Glutamatergic neuron (in vitro differentiated cells): ENCODE results near the gene HOXD12. TPM values are rescaled to one million over a fixed set of nuclear protein-coding genes. Genes with fewer than 3 reads are reported as not detected.

Experiments used
- DNase-seq: peaks from one replicate; pipeline ENCODE4 v3.0.0; 2022
- H3K27ac Mint-ChIP-seq: one replicate; pipeline ENCODE4 v1.8.0; 2020; ENCODE audit warnings: mild to moderate bottlenecking, mixed read lengths, inconsistent platforms; ENCODE audit not compliant: unreplicated experiment
- H3K27me3 Mint-ChIP-seq: one replicate; pipeline ENCODE4 v1.8.0; 2020; ENCODE audit warnings: mild to moderate bottlenecking, moderate library complexity, mixed read lengths, inconsistent platforms; ENCODE audit not compliant: unreplicated experiment
- H3K36me3 Mint-ChIP-seq: one replicate; pipeline ENCODE4 v1.8.0; 2020; ENCODE audit warnings: mild to moderate bottlenecking, mixed read lengths, inconsistent platforms; ENCODE audit not compliant: unreplicated experiment
- H3K4me1 Mint-ChIP-seq: one replicate; pipeline ENCODE4 v1.8.0; 2020; ENCODE audit warnings: mild to moderate bottlenecking, low read depth, mixed read lengths, inconsistent platforms; ENCODE audit not compliant: unreplicated experiment
- H3K4me3 Mint-ChIP-seq: one replicate; pipeline ENCODE4 v1.8.0; 2020; ENCODE audit warnings: mild to moderate bottlenecking, mixed read lengths, inconsistent platforms; ENCODE audit not compliant: unreplicated experiment
- H3K9me3 Mint-ChIP-seq: one replicate; pipeline ENCODE4 v1.8.0; 2020; ENCODE audit warnings: mild to moderate bottlenecking, moderate library complexity, mixed read lengths, inconsistent platforms; ENCODE audit not compliant: unreplicated experiment
- total RNA-seq: library from RNA; stranded (reverse); fragmentation: NEBNext Ultra II Directional; extraction: Animal tissue kit (Norgen Biotek cat#: 25700); gene quantifications from one replicate; pipeline ENCODE4 v1.2.1, GENCODE V29; 2021; ENCODE audit not compliant: unreplicated experiment
- TF ChIP-seq, protein P1 (sequence below): fragments of 200-600 bp; sonication (generic); IDR thresholded peaks from one replicate; pipeline ENCODE4 v1.5.0; 2021; ENCODE audit not compliant: partially characterized antibody, unreplicated experiment

The HOXD12 gene
- total RNA-seq, 1 donor from 2014 or later: not detected

DNA sequence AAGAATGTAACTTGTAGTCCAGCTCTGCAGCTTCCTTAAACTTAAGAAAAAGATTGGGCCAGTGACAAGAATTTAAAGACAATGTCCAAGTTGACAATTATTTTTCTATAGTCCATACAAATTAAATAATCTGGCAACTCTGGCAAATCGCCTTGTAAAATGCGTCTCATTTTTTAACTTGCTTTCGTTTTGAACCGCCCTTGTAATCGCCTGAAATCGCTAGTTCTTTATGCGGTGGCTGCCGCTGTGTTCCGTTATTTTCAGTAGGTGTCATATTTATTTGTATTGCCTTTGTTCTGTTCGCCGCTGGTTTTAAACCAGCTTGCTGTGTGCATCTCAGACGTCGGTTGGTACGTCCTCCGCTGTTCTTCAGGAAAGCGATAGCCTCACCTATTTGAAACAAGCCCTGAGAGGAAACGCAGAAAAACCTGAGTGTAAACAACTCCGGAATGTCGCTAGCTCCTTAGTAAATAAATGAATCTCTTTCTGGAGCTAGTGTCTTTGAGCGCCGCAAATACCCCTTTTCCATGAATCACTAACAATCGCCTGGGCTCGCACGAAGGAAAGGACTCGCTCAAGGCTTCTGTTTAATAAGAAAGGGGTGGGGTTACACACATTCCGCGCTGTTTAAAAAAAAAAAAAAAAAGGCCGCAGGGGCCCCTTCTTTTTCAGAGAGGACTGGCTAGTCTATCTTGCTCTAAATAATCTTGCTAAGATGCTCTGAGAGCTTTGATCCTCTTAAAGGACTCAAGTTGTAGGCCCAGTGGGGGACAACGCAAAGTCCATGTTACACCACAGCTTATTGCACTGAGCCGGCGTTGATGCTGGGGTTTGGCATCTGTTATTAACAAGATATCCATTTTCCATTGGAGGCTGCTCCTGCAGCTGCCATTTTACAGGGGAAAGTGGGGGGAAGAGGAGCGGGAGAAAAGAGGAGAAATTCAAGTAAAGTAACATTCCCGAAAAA is 32.9 kb downstream of the HOXD12 start:
- peaks cover 7% of the 10 kb centered on the region for H3K4me1 Mint-ChIP-seq

DNA sequence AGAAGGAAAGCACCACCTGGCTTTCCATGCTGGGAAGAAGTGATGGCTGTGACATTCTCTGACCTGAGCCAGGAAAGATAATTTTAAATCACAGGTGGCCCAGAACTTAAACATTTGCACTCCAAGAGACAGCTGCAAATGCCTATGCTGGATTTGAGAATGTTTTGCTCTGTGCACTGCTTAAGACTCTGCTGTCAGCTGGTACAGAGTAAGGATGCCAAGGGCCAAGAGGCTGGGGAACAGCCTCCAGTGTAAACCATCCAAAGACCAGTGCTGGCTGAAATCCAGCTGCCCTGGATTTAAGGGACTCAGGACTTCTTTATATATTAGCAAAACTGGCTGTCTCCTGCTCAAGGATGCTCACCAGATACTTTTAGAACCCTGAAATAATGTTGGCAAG is 33.8 kb downstream of the HOXD12 start:
- Mint-ChIP-seq H3K27ac (no peak overlapping the region), H3K4me3 (no peak overlapping the region), H3K36me3 (peaks cover 3% of the 10 kb centered on the region), H3K4me1 (peaks cover 2% of the 10 kb centered on the region), H3K27me3 (peaks cover 62% of the 10 kb centered on the region), H3K9me3 (peaks cover 28% of the 10 kb centered on the region)
- DNase-seq: no peak
- TF ChIP-seq, protein P1, sequence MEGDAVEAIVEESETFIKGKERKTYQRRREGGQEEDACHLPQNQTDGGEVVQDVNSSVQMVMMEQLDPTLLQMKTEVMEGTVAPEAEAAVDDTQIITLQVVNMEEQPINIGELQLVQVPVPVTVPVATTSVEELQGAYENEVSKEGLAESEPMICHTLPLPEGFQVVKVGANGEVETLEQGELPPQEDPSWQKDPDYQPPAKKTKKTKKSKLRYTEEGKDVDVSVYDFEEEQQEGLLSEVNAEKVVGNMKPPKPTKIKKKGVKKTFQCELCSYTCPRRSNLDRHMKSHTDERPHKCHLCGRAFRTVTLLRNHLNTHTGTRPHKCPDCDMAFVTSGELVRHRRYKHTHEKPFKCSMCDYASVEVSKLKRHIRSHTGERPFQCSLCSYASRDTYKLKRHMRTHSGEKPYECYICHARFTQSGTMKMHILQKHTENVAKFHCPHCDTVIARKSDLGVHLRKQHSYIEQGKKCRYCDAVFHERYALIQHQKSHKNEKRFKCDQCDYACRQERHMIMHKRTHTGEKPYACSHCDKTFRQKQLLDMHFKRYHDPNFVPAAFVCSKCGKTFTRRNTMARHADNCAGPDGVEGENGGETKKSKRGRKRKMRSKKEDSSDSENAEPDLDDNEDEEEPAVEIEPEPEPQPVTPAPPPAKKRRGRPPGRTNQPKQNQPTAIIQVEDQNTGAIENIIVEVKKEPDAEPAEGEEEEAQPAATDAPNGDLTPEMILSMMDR: no peak

More for the DNA sequence above, 32.9 kb downstream of the HOXD12 start:
- peaks cover 30% of the 10 kb centered on the region for H3K9me3 Mint-ChIP-seq
- peaks cover 63% of the 10 kb centered on the region for H3K27me3 Mint-ChIP-seq
- DNase-seq: no peak
- TF ChIP-seq, protein P1: no peak
- H3K27ac Mint-ChIP-seq: no peak overlapping the region
- H3K4me3 Mint-ChIP-seq: no peak overlapping the region
- H3K36me3 Mint-ChIP-seq: no peaks in the 10 kb centered on the region

DNA sequence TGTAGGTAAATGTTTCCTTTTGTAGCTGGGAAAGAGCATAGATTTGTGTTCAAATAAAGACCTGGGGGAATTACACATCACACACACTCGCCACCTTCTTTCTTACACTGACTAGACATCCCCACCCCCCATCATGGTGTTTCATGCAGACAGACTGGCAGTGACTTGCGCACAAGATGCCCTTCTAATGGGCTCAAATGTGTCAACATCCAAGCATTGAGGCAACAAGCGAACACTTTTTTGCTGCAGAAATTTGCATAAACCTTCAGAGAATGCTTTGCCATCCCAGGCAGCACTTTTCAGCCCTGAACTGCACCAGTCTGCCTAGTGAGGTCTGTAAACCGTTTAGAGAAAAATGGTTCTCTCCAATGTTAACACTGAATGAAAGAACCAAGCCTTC is 34.4 kb downstream of the HOXD12 start:
- no peak for DNase-seq
- TF ChIP-seq, protein P1: no peak
- Mint-ChIP-seq H3K9me3 (peaks cover 30% of the 10 kb centered on the region), H3K4me1 (peaks cover 2% of the 10 kb centered on the region), H3K36me3 (peaks cover 5% of the 10 kb centered on the region), H3K4me3 (no peak overlapping the region), H3K27ac (no peak overlapping the region), H3K27me3 (peaks cover 63% of the 10 kb centered on the region)

DNA sequence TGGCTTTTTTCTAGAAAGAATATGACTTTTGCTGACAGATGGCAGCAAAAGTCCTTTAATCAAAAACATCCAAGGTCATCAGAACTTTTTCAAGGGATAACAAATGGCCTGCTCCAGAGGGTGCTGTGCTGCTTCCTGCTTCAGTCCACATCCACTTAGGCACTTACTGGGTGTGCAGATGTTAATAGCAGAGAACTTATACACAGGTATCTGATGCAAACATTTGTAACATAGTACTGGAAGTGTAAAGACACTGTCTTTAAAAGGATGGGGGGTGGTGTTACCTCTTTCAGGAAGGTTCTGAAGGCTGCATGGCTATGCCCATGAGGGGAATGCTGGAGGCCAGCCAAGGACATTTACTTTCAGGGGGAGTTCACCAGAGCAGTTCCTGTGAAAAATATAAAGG is 35.4 kb downstream of the HOXD12 start:
- H3K9me3 Mint-ChIP-seq: peaks cover 32% of the 10 kb centered on the region
- no peak overlapping the region for H3K4me3 Mint-ChIP-seq
- H3K36me3 Mint-ChIP-seq: peaks cover 5% of the 10 kb centered on the region
- no peak overlapping the region for H3K27ac Mint-ChIP-seq
- peaks cover 65% of the 10 kb centered on the region for H3K27me3 Mint-ChIP-seq
- no peak for DNase-seq
- peaks cover 2% of the 10 kb centered on the region for H3K4me1 Mint-ChIP-seq
- TF ChIP-seq, protein P1: no peak
